Activated CD4-positive, alpha-beta T cell treated with anti-CD3 and anti-CD28 coated beads, Interleukin-2, amount 10 ng/mL, durations not matched to agents 7 days and 5 days (primary cell): ENCODE results near the gene CSAG1. TPM values are rescaled to one million over a fixed set of nuclear protein-coding genes. Genes with fewer than 3 reads are reported as not detected.
"Not testable (repeated sequence)": the region's sequence is repeated elsewhere in the genome, so short reads cannot be mapped to it uniquely, and the experiment has no call there.

Experiments used
- CTCF ChIA-PET: fragments of 350-600 bp; sonication (Branson Sonifier 250); formaldehyde crosslinking; loops from one replicate; lab custom pipeline; 2021; ENCODE audit warnings: antibody characterized with exemption; lab: Charles Lee
- POLR2A ChIA-PET: fragments of 350-600 bp; sonication (Branson Sonifier 250); formaldehyde crosslinking; loops from one replicate; lab custom pipeline; 2021; ENCODE audit warnings: antibody characterized with exemption; lab: Charles Lee
- DNase-seq: peaks from one replicate; pipeline ENCODE4 v3.0.0-alpha.2; 2020
- H3K27ac Mint-ChIP-seq: one replicate; pipeline ENCODE4 v1.8.0; 2021; ENCODE audit warnings: mild to moderate bottlenecking, moderate library complexity, mixed read lengths
- H3K27me3 Mint-ChIP-seq: one replicate; pipeline ENCODE4 v1.8.0; 2021; ENCODE audit warnings: mixed read lengths
- H3K36me3 Mint-ChIP-seq: one replicate; pipeline ENCODE4 v1.8.0; 2021; ENCODE audit warnings: low read depth, mixed read lengths
- H3K4me1 Mint-ChIP-seq: one replicate; pipeline ENCODE4 v1.8.0; 2021; ENCODE audit warnings: mixed read lengths
- H3K4me3 Mint-ChIP-seq: one replicate; pipeline ENCODE4 v1.8.0; 2021; ENCODE audit warnings: mild to moderate bottlenecking, moderate library complexity, mixed read lengths
- H3K9me3 Mint-ChIP-seq: one replicate; pipeline ENCODE4 v1.8.0; 2021; ENCODE audit warnings: mixed read lengths
- total RNA-seq, 2 experiments: library from RNA; stranded (reverse); gene quantifications; one replicate each; pipeline ENCODE4 v1.2.3, GENCODE V29; 2021

The CSAG1 gene
- not detected for total RNA-seq

GRCh38 chrX:152733261-152733975 lies at the start of gene CSAG1, which contains the start of gene MAGEA12:
CSAG1 (minus strand) TSS chrX:152733721; CDS start chrX:152732460, 1,261 bp downstream.
MAGEA12 (plus strand) TSS chrX:152733757; CDS start chrX:152736162, 2,405 bp downstream.
- CTCF ChIA-PET = no interaction called here
- POLR2A ChIA-PET = no interaction called here
- DNase-seq = no peak
- Mint-ChIP-seq H3K4me3 (no peak within 1 kb of the TSS), H3K27ac (no peak within 1 kb of the TSS), H3K36me3 (no peaks in the 10 kb centered on the region), H3K4me1 (peaks cover 2% of the 10 kb centered on the region), H3K27me3 (peaks cover 8% of the 10 kb centered on the region), H3K9me3 (no peaks in the 10 kb centered on the region)

- CTCF ChIA-PET = interaction anchor here (0.6 kb wide), 1 partner anchor 1461 kb away, joined by 3 read pairs; no protein-coding TSS in a partner anchor
- H3K4me3 Mint-ChIP-seq, H3K9me3 Mint-ChIP-seq, H3K36me3 Mint-ChIP-seq, H3K4me1 Mint-ChIP-seq, H3K27me3 Mint-ChIP-seq, POLR2A ChIA-PET, H3K27ac Mint-ChIP-seq, DNase-seq: not testable (repeated sequence)
Measured at GRCh38 chrX:152769549-152770289, 36.2 kb upstream of the CSAG1 start, which contains the start of gene MAGEA6. MAGEA6 (minus strand) TSS chrX:152769689; CDS start chrX:152767650, 2,039 bp downstream.

GRCh38 chrX:152766562-152766961 lies 33.0 kb upstream of the CSAG1 start:
- CTCF ChIA-PET, H3K27ac Mint-ChIP-seq: not testable (repeated sequence)

GRCh38 chrX:152761582-152761981 lies 28.1 kb upstream of the CSAG1 start:
- H3K9me3 Mint-ChIP-seq, POLR2A ChIA-PET, H3K36me3 Mint-ChIP-seq, H3K4me3 Mint-ChIP-seq, DNase-seq, CTCF ChIA-PET, H3K27me3 Mint-ChIP-seq, H3K27ac Mint-ChIP-seq, H3K4me1 Mint-ChIP-seq: not testable (repeated sequence)

More at GRCh38 chrX:152766562-152766961, 33.0 kb upstream of the CSAG1 start:
- H3K4me3 Mint-ChIP-seq, H3K9me3 Mint-ChIP-seq, H3K27me3 Mint-ChIP-seq, DNase-seq, H3K36me3 Mint-ChIP-seq, H3K4me1 Mint-ChIP-seq, POLR2A ChIA-PET: not testable (repeated sequence)

- H3K4me1 Mint-ChIP-seq, CTCF ChIA-PET, H3K9me3 Mint-ChIP-seq, DNase-seq, H3K36me3 Mint-ChIP-seq, H3K4me3 Mint-ChIP-seq, H3K27me3 Mint-ChIP-seq, H3K27ac Mint-ChIP-seq, POLR2A ChIA-PET: not testable (repeated sequence)
Measured at GRCh38 chrX:152759544-152759943, 26.0 kb upstream of the CSAG1 start.

- H3K27ac Mint-ChIP-seq, DNase-seq, H3K4me3 Mint-ChIP-seq, POLR2A ChIA-PET, H3K27me3 Mint-ChIP-seq, H3K36me3 Mint-ChIP-seq, H3K9me3 Mint-ChIP-seq, CTCF ChIA-PET, H3K4me1 Mint-ChIP-seq: not testable (repeated sequence)
Measured at GRCh38 chrX:152758918-152759317, 25.4 kb upstream of the CSAG1 start, which contains the start of gene CSAG3. CSAG3 (plus strand) TSS chrX:152759218.

GRCh38 chrX:152754871-152755270 lies 21.4 kb upstream of the CSAG1 start:
- H3K9me3 Mint-ChIP-seq, CTCF ChIA-PET, H3K27me3 Mint-ChIP-seq, DNase-seq, POLR2A ChIA-PET, H3K4me3 Mint-ChIP-seq, H3K4me1 Mint-ChIP-seq, H3K27ac Mint-ChIP-seq, H3K36me3 Mint-ChIP-seq: not testable (repeated sequence)

GRCh38 chrX:152753686-152754650 lies 20.4 kb upstream of the CSAG1 start, which contains the start of gene MAGEA2:
MAGEA2 (minus strand) TSS chrX:152753842; CDS start chrX:152751363, 2,479 bp downstream.
- H3K4me3 Mint-ChIP-seq, H3K36me3 Mint-ChIP-seq, H3K27ac Mint-ChIP-seq, DNase-seq, H3K4me1 Mint-ChIP-seq, CTCF ChIA-PET, POLR2A ChIA-PET, H3K9me3 Mint-ChIP-seq, H3K27me3 Mint-ChIP-seq: not testable (repeated sequence)

GRCh38 chrX:152738560-152738959 lies 5.0 kb upstream of the CSAG1 start:
- CTCF ChIA-PET = no interaction called here
- no peaks in the 10 kb centered on the region for H3K27me3 Mint-ChIP-seq
- POLR2A ChIA-PET = no interaction called here
- no peak overlapping the region for H3K27ac Mint-ChIP-seq
- DNase-seq = no peak
- no peaks in the 10 kb centered on the region for H3K9me3 Mint-ChIP-seq
- H3K4me1 Mint-ChIP-seq = no peaks in the 10 kb centered on the region
- H3K36me3 Mint-ChIP-seq = no peaks in the 10 kb centered on the region
- no peak overlapping the region for H3K4me3 Mint-ChIP-seq

GRCh38 chrX:152736528-152736927 lies 3.0 kb upstream of the CSAG1 start:
- H3K4me1 Mint-ChIP-seq, H3K4me3 Mint-ChIP-seq, H3K9me3 Mint-ChIP-seq, DNase-seq, CTCF ChIA-PET, POLR2A ChIA-PET, H3K36me3 Mint-ChIP-seq, H3K27ac Mint-ChIP-seq, H3K27me3 Mint-ChIP-seq: not testable (repeated sequence)

- DNase-seq = no peak
- Mint-ChIP-seq H3K36me3 (no peaks in the 10 kb centered on the region), H3K27ac (no peak overlapping the region), H3K27me3 (no peaks in the 10 kb centered on the region), H3K4me1 (peaks cover 2% of the 10 kb centered on the region), H3K9me3 (no peaks in the 10 kb centered on the region), H3K4me3 (no peak overlapping the region)
- ChIA-PET POLR2A (no interaction called here), CTCF (no interaction called here)
Measured at GRCh38 chrX:152735860-152736511, 2.5 kb upstream of the CSAG1 start.

- Mint-ChIP-seq H3K9me3 (no peaks in the 10 kb centered on the region), H3K36me3 (no peaks in the 10 kb centered on the region), H3K27ac (no peak overlapping the region), H3K27me3 (peaks cover 2% of the 10 kb centered on the region), H3K4me1 (peaks cover 2% of the 10 kb centered on the region), H3K4me3 (no peak overlapping the region)
- no peak for DNase-seq
- ChIA-PET POLR2A (no interaction called here), CTCF (no interaction called here)
Measured at GRCh38 chrX:152735101-152735500, 1.6 kb upstream of the CSAG1 start.
